DOHH2 (cell line): ENCODE measurements around the gene LPXN.

Experiments used
- H3F3A ChIP-seq: fragments of 200-600 bp; sonication (generic), shearing (Covaris generic); 2 replicates; pipeline ENCODE4 v1.6.0; 2016; ENCODE audit warnings: antibody characterized with exemption, mild to moderate bottlenecking; ENCODE audit not compliant: control insufficient read depth, insufficient read depth
- H3K27ac ChIP-seq: fragments of 200-600 bp; sonication (generic); 2 replicates; pipeline ENCODE4 v1.5.1; 2014; ENCODE audit warnings: low read depth, mild to moderate bottlenecking, low read length, moderate library complexity
- H3K27me3 ChIP-seq: fragments of 200-600 bp; sonication (generic); 2 replicates; pipeline ENCODE4 v1.6.1; 2014; ENCODE audit warnings: mild to moderate bottlenecking, low read length, mixed read lengths; ENCODE audit not compliant: control insufficient read depth
- H3K36me3 ChIP-seq: fragments of 200-600 bp; sonication (generic); 2 replicates; pipeline ENCODE4 v1.6.1; 2014; ENCODE audit warnings: mild to moderate bottlenecking, low read length, moderate library complexity, mixed read lengths; ENCODE audit not compliant: control insufficient read depth
- H3K4me1 ChIP-seq: fragments of 200-600 bp; sonication (generic); 2 replicates; pipeline ENCODE4 v1.6.1; 2014; ENCODE audit warnings: mild to moderate bottlenecking, low read length, mixed read lengths; ENCODE audit not compliant: control insufficient read depth
- H3K4me2 ChIP-seq: fragments of 200-600 bp; sonication (generic); 2 replicates; pipeline ENCODE4 v1.6.0; 2014; ENCODE audit warnings: mild to moderate bottlenecking, low read length, moderate library complexity
- H3K4me3 ChIP-seq: fragments of 200-600 bp; sonication (generic); 2 replicates; pipeline ENCODE4 v1.5.1; 2014; ENCODE audit warnings: mild to moderate bottlenecking, low read length, mixed read lengths
- H3K79me2 ChIP-seq: fragments of 200-600 bp; sonication (generic); 2 replicates; pipeline ENCODE4 v1.6.1; 2014; ENCODE audit warnings: mild to moderate bottlenecking, low read length, mixed read lengths; ENCODE audit not compliant: control insufficient read depth
- H3K9me2 ChIP-seq: fragments of 200-600 bp; sonication (generic); replicated peaks from 2 replicates; pipeline ENCODE4 v1.6.1; 2014; ENCODE audit warnings: mild to moderate bottlenecking, low read length, mixed read lengths; ENCODE audit not compliant: control insufficient read depth
- H3K9me3 ChIP-seq: fragments of 200-600 bp; sonication (generic); 2 replicates; pipeline ENCODE4 v1.6.1; 2014; ENCODE audit warnings: antibody characterized with exemption, low read length, mixed read lengths; ENCODE audit not compliant: control insufficient read depth, insufficient read depth
- H4K20me1 ChIP-seq: fragments of 200-600 bp; sonication (generic); 2 replicates; pipeline ENCODE4 v1.6.0; 2014; ENCODE audit warnings: low read depth, mild to moderate bottlenecking, antibody characterized with exemption, low read length, moderate library complexity; ENCODE audit not compliant: control insufficient read depth, insufficient read depth
- EZH2phosphoT487 ChIP-seq: fragments of 200-600 bp; sonication (generic); IDR thresholded peaks from 2 replicates; pipeline ENCODE4 v1.6.1; 2017; ENCODE audit warnings: borderline replicate concordance, mild to moderate bottlenecking, antibody characterized with exemption, low read length, moderate library complexity, mixed read lengths
- TF ChIP-seq, protein P1 (sequence below): fragments of 200-600 bp; sonication (generic); IDR thresholded peaks from one replicate; pipeline ENCODE4 v1.5.1; 2014; ENCODE audit warnings: antibody characterized with exemption, mild to moderate bottlenecking, low read depth, low read length; ENCODE audit not compliant: poor library complexity, severe bottlenecking

The LPXN gene

DNA sequence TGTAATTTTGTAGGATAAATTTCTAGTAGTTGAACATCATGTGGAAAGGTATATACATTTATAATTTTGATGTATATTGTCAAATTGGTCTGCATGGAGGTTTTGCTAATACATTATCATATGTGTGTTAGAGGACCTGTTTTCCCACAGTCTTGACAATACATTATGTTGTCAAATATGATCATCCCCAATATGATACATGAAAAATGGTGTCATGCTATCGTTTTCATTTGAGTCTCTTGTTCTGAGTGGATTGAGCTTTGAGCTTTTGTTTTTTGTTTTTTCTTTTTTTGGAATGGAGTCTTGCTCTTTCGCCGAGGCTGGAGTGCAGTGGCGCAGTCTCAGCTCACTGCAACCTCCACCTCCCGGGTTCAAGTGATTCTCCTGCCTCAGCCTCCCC, 32.7 kb upstream of the LPXN start:
- Histone ChIP-seq H4K20me1 (no peaks in the 10 kb centered on the region), H3K36me3 (peaks cover 88% of the 10 kb centered on the region), H3K4me1 (peaks cover 20% of the 10 kb centered on the region), H3K4me3 (no peak overlapping the region), H3K9me3 (no peaks in the 10 kb centered on the region), H3K79me2 (peaks cover 68% of the 10 kb centered on the region), H3K27me3 (no peaks in the 10 kb centered on the region), H3F3A (no peaks in the 10 kb centered on the region; the same call in 1 of the 2 replicates), H3K4me2 (no peak overlapping the region), H3K27ac (no peak overlapping the region), H3K9me2 (no peaks in the 10 kb centered on the region)
- no peak for TF ChIP-seq EZH2phosphoT487
- TF ChIP-seq, protein P1, sequence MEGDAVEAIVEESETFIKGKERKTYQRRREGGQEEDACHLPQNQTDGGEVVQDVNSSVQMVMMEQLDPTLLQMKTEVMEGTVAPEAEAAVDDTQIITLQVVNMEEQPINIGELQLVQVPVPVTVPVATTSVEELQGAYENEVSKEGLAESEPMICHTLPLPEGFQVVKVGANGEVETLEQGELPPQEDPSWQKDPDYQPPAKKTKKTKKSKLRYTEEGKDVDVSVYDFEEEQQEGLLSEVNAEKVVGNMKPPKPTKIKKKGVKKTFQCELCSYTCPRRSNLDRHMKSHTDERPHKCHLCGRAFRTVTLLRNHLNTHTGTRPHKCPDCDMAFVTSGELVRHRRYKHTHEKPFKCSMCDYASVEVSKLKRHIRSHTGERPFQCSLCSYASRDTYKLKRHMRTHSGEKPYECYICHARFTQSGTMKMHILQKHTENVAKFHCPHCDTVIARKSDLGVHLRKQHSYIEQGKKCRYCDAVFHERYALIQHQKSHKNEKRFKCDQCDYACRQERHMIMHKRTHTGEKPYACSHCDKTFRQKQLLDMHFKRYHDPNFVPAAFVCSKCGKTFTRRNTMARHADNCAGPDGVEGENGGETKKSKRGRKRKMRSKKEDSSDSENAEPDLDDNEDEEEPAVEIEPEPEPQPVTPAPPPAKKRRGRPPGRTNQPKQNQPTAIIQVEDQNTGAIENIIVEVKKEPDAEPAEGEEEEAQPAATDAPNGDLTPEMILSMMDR, result no peak

DNA sequence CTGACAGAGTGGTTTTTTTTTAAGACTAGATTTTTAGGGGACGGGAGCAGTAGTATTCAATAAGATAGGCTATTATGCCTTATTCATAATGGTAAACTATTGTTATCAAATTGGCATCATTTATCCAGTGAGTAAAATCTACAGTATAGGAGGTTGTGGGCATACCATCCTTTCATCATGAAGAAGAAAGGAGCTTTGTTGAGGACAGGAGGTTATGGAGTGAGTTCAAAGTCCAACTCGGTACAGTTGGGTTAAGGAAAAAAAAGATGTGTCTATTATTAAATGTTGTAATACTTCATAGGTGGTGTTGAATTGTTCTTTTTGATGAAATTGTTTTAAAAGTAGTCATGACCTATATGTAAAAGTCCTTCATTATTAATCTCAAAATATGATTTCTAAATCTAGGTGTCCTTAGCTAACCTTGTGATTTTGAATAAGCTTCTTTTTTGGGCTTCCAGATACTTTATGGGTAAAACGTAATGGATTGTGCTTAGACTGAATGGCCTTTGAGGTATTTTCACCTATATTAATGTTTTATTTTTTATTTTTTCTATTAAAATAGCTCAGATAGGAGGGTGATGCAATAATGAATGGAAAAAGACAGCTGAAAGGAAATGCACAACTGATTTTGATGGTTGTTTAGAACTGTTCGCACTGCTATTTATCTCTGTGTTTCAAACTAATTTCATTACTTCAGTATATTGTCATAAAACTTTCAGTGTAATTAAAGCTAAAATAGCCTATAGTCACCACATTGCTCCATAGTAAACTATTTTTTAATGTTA, 31.5 kb upstream of the LPXN start:
- H3K36me3 ChIP-seq, result peaks cover 87% of the 10 kb centered on the region
- peaks cover 80% of the 10 kb centered on the region for H3K79me2 ChIP-seq
- H3K9me2 ChIP-seq, result no peaks in the 10 kb centered on the region
- H3K4me2 ChIP-seq, result no peak overlapping the region
- TF ChIP-seq, protein P1, result no peak
- TF ChIP-seq EZH2phosphoT487, result no peak
- no peaks in the 10 kb centered on the region for H4K20me1 ChIP-seq
- no peaks in the 10 kb centered on the region for H3K9me3 ChIP-seq
- no peaks in the 10 kb centered on the region for H3K27me3 ChIP-seq
- H3K4me1 ChIP-seq, result peaks cover 20% of the 10 kb centered on the region
- H3K4me3 ChIP-seq, result no peak overlapping the region
- H3K27ac ChIP-seq, result no peak overlapping the region
- H3F3A ChIP-seq, result no peaks in the 10 kb centered on the region

DNA sequence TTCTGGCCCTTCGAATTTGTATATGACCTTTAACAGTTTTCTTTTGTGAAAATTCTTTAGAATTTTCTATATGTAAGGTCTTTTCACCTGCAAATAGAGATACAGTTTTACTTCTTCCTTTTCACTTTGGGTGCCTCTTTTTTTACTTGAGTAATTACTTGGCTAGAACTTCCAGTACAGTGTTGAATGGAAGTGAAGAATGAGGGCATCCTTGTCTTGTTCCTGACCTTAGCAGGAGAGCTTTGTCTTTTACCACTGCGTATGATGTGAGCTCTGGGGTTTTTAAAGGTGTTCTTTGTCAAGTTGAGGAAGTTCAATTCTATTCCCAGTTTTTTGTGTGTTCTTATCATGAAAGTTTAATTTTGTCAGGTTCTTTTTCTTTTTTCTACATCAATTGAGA, 24.9 kb upstream of the LPXN start:
- no peak for TF ChIP-seq EZH2phosphoT487
- TF ChIP-seq, protein P1, result no peak
- peaks cover 5% of the 10 kb centered on the region; the same call in 1 of the 2 replicates for H4K20me1 ChIP-seq
- H3K4me3 ChIP-seq, result no peak overlapping the region
- no peak overlapping the region for H3K27ac ChIP-seq
- H3K79me2 ChIP-seq, result peaks cover 100% of the 10 kb centered on the region
- peaks cover 91% of the 10 kb centered on the region for H3K36me3 ChIP-seq
- H3K27me3 ChIP-seq, result no peaks in the 10 kb centered on the region
- no peaks in the 10 kb centered on the region for H3K9me3 ChIP-seq
- no peaks in the 10 kb centered on the region; the same call in 1 of the 2 replicates for H3F3A ChIP-seq
- H3K9me2 ChIP-seq, result no peaks in the 10 kb centered on the region
- peaks cover 12% of the 10 kb centered on the region for H3K4me1 ChIP-seq
- H3K4me2 ChIP-seq, result no peak overlapping the region
